ENCODE results near the gene SIK2. TPM values are rescaled to one million over a fixed set of nuclear protein-coding genes. Genes with fewer than 3 reads are reported as not detected.

SIK2 gene
- total and polyA plus RNA-seq, 4 donors: 7.2 to 31.8 (median 17.3) TPM

- no peak overlapping the region for H3K9ac ChIP-seq (ENCODE audit: insufficient read depth in 1 of 2, low read length in 2 of 2)
- H3K4me1 ChIP-seq (ENCODE audit: control insufficient read depth in 5 of 5, insufficient read depth in 5 of 5, low read length in 5 of 5): peaks cover 11 to 66% (median 43%) of the 10 kb centered on the region in 5 donors
- DNase-seq (peak in 2 of 3 donors; percentile 28 to 32), ATAC-seq (ENCODE audit: insufficient read depth, low FRiP score) (no peak)
- no peaks in the 10 kb centered on the region for H3K9me3 ChIP-seq (ENCODE audit: control insufficient read depth in 4 of 4, insufficient read depth in 3 of 4, low read length in 3 of 4)
- H3K27me3 ChIP-seq (ENCODE audit: control insufficient read depth in 3 of 3, insufficient read depth in 3 of 3, low read length in 2 of 3): no peaks in the 10 kb centered on the region
- TF ChIP-seq, protein P1, sequence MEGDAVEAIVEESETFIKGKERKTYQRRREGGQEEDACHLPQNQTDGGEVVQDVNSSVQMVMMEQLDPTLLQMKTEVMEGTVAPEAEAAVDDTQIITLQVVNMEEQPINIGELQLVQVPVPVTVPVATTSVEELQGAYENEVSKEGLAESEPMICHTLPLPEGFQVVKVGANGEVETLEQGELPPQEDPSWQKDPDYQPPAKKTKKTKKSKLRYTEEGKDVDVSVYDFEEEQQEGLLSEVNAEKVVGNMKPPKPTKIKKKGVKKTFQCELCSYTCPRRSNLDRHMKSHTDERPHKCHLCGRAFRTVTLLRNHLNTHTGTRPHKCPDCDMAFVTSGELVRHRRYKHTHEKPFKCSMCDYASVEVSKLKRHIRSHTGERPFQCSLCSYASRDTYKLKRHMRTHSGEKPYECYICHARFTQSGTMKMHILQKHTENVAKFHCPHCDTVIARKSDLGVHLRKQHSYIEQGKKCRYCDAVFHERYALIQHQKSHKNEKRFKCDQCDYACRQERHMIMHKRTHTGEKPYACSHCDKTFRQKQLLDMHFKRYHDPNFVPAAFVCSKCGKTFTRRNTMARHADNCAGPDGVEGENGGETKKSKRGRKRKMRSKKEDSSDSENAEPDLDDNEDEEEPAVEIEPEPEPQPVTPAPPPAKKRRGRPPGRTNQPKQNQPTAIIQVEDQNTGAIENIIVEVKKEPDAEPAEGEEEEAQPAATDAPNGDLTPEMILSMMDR (IDR thresholded peaks at IDR 0.05; ENCODE audit: control extremely low read depth, extremely low read depth): no peak
- WGBS, 2 donors: 73 to 85% methylated on average over 22 of the region's 22 CpGs
- H3K4me3 ChIP-seq: no peak overlapping the region
- peak overlapping the region in 1 of 2 donors; percentile 55 for H3K27ac ChIP-seq (ENCODE audit: low read depth in 1 of 2, low read length in 1 of 2)
- peaks cover 3 to 17% (median 12%) of the 10 kb centered on the region in 4 donors for H3K36me3 ChIP-seq (ENCODE audit: control insufficient read depth in 4 of 4, insufficient read depth in 4 of 4, low read length in 4 of 4)
Measured at GRCh38 chr11:111730871-111731591, 128.8 kb downstream of the SIK2 start.

GRCh38 chr11:111731821-111732220 is 129.6 kb downstream of the SIK2 start:
- H3K27ac ChIP-seq (ENCODE audit: low read depth in 1 of 2, low read length in 1 of 2): peak overlapping the region in 1 of 2 donors; percentile 71
- no peaks in the 10 kb centered on the region for H3K9me3 ChIP-seq (ENCODE audit: control insufficient read depth in 4 of 4, insufficient read depth in 3 of 4, low read length in 3 of 4)
- H3K27me3 ChIP-seq (ENCODE audit: control insufficient read depth in 3 of 3, insufficient read depth in 3 of 3, low read length in 2 of 3): no peaks in the 10 kb centered on the region
- WGBS, 2 donors: 88 to 96% methylated on average over 5 of the region's 5 CpGs
- peaks cover 18 to 74% (median 50%) of the 10 kb centered on the region in 5 donors for H3K4me1 ChIP-seq (ENCODE audit: control insufficient read depth in 5 of 5, insufficient read depth in 5 of 5, low read length in 5 of 5)
- ATAC-seq (ENCODE audit: insufficient read depth, low FRiP score) (no peak), DNase-seq (no peak)
- H3K36me3 ChIP-seq (ENCODE audit: control insufficient read depth in 4 of 4, insufficient read depth in 4 of 4, low read length in 4 of 4): peaks cover 0 to 10% (median 6%) of the 10 kb centered on the region in 4 donors
- TF ChIP-seq, protein P1 (IDR thresholded peaks at IDR 0.05; ENCODE audit: control extremely low read depth, extremely low read depth): no peak
- H3K9ac ChIP-seq (ENCODE audit: insufficient read depth in 1 of 2, low read length in 2 of 2): no peak overlapping the region
- no peak overlapping the region for H3K4me3 ChIP-seq

DNA sequence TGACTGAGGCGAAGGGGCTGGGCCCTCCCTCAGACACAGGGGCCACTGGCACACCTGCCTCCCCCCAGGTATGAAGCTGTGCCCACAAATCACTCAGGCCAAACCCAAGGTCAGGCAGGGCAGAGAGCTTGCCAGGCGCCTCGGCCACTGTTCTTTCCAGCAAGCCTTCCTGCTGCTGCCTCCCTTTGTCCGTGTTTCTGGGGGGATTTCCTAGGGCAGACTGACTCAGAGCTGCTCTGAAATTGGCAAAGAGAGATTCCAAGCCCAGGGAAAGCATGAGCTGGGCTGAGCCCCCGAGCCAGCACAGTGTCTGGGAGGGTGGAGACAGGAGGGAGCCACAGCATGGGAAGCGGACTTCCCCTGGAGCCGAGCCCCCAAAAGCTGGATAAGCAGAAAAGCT is 130.8 kb downstream of the SIK2 start:
- DNase-seq: peak; percentile 64 to 77 (median 65)
- Histone ChIP-seq H3K9me3 (ENCODE audit: control insufficient read depth in 4 of 4, insufficient read depth in 3 of 4, low read length in 3 of 4) (no peaks in the 10 kb centered on the region), H3K4me1 (ENCODE audit: control insufficient read depth in 5 of 5, insufficient read depth in 5 of 5, low read length in 5 of 5) (peaks cover 18 to 86% (median 62%) of the 10 kb centered on the region in 5 donors), H3K4me3 (no peak overlapping the region), H3K27ac (ENCODE audit: low read depth in 1 of 2, low read length in 1 of 2) (peak overlapping the region; percentile 17 to 97), H3K36me3 (ENCODE audit: control insufficient read depth in 4 of 4, insufficient read depth in 4 of 4, low read length in 4 of 4) (peaks cover 0 to 1% (median 0%) of the 10 kb centered on the region in 4 donors), H3K27me3 (ENCODE audit: control insufficient read depth in 3 of 3, insufficient read depth in 3 of 3, low read length in 2 of 3) (no peaks in the 10 kb centered on the region), H3K9ac (ENCODE audit: insufficient read depth in 1 of 2, low read length in 2 of 2) (peak overlapping the region in 1 of 2 donors; percentile 4)
- TF ChIP-seq, protein P1 (IDR thresholded peaks at IDR 0.05; ENCODE audit: control extremely low read depth, extremely low read depth): no peak
- peak; percentile 30 for ATAC-seq (ENCODE audit: insufficient read depth, low FRiP score)
- WGBS, 2 donors: 52 to 75% methylated on average over 7 of the region's 7 CpGs
